Loucy (cell line): ENCODE measurements around the gene USP34.

Experiments used
- H2AFZ ChIP-seq: fragments of 200-600 bp; sonication (generic); 2 replicates; pipeline ENCODE4 v1.6.0; 2016; ENCODE audit warnings: antibody characterized with exemption, mild to moderate bottlenecking, low read length, moderate library complexity
- H3F3A ChIP-seq: fragments of 200-600 bp; 2 replicates; pipeline ENCODE4 v1.6.0; 2016; ENCODE audit warnings: antibody characterized with exemption, low read depth, mild to moderate bottlenecking
- H3K27me3 ChIP-seq: fragments of 200-600 bp; sonication (generic); 2 replicates; pipeline ENCODE4 v1.6.1; 2014; ENCODE audit warnings: low read length, mild to moderate bottlenecking; ENCODE audit not compliant: insufficient read depth, poor library complexity, severe bottlenecking
- H3K36me3 ChIP-seq: fragments of 200-600 bp; sonication (generic); 2 replicates; pipeline ENCODE4 v1.6.1; 2016; ENCODE audit warnings: low read length; ENCODE audit not compliant: insufficient read depth
- H3K4me1 ChIP-seq: fragments of 200-600 bp; sonication (generic); 2 replicates; pipeline ENCODE4 v1.5.1; 2014; ENCODE audit warnings: low read length, mild to moderate bottlenecking; ENCODE audit not compliant: insufficient read depth, poor library complexity, severe bottlenecking
- H3K4me2 ChIP-seq: fragments of 200-600 bp; sonication (generic); 2 replicates; pipeline ENCODE4 v1.6.0; 2014; ENCODE audit warnings: antibody characterized with exemption, low read length, low read depth, mild to moderate bottlenecking; ENCODE audit not compliant: poor library complexity, severe bottlenecking
- H3K4me3 ChIP-seq: fragments of 200-600 bp; sonication (generic); 2 replicates; pipeline ENCODE4 v1.5.1; 2014; ENCODE audit warnings: low read length, mild to moderate bottlenecking, mixed read lengths; ENCODE audit not compliant: poor library complexity, severe bottlenecking
- H3K79me2 ChIP-seq: fragments of 200-600 bp; sonication (generic); 2 replicates; pipeline ENCODE4 v1.6.1; 2014; ENCODE audit warnings: low read length; ENCODE audit not compliant: insufficient read depth
- H3K9ac ChIP-seq: fragments of 200-600 bp; sonication (generic); 2 replicates; pipeline ENCODE4 v1.6.0; 2014; ENCODE audit warnings: mild to moderate bottlenecking, low read depth, low read length, moderate library complexity; ENCODE audit not compliant: poor library complexity, severe bottlenecking
- H3K9me2 ChIP-seq: fragments of 200-600 bp; sonication (generic); replicated peaks from 2 replicates; pipeline ENCODE4 v1.6.1; 2016; ENCODE audit warnings: low read depth, low read length, mixed read lengths
- H3K9me3 ChIP-seq: fragments of 200-600 bp; sonication (generic); 2 replicates; pipeline ENCODE4 v1.6.1; 2014; ENCODE audit warnings: mild to moderate bottlenecking, antibody characterized with exemption, low read length, low read depth; ENCODE audit not compliant: insufficient read depth
- H4K20me1 ChIP-seq: fragments of 200-600 bp; sonication (generic); 2 replicates; pipeline ENCODE4 v1.6.0; 2014; ENCODE audit warnings: antibody characterized with exemption, low read length, mild to moderate bottlenecking; ENCODE audit not compliant: insufficient read depth, poor library complexity, severe bottlenecking
- CTCF ChIP-seq: fragments of 200-600 bp; sonication (generic); conservative IDR thresholded peaks from 2 replicates; pipeline ENCODE4 v1.5.1; 2014; ENCODE audit warnings: mild to moderate bottlenecking, antibody characterized with exemption, low read length
- EZH2phosphoT487 ChIP-seq: fragments of 200-600 bp; IDR thresholded peaks from 2 replicates; pipeline ENCODE4 v1.6.1; 2018; ENCODE audit warnings: antibody characterized with exemption, mild to moderate bottlenecking, moderate library complexity, borderline replicate concordance

USP34 gene

DNA sequence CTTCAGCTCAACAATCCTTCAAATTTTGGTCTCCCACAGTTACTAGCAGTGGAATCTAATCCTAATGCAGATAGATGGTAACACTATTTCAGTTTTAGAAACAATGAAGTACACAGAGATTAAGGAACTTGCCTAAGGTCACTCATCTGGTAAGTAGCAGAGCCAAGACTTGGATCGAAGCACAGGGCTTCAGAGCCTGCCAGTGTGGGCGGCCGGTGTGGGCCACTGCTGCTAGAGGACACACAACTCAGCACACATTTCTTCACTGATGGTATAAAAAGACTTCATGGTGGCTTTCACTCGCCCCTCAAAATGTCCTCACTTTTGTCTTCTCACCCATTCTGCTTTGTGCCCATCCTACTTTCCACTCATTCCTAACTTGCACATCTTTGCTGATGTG lies 297.8 kb downstream of the USP34 start:
- Histone ChIP-seq H3K4me1 (peaks cover 7% of the 10 kb centered on the region), H3K9me2 (no peaks in the 10 kb centered on the region), H3K9ac (no peak overlapping the region), H3K4me3 (no peak overlapping the region), H3K4me2 (no peak overlapping the region), H3K36me3 (no peaks in the 10 kb centered on the region), H3K79me2 (peaks cover 8% of the 10 kb centered on the region), H4K20me1 (no peaks in the 10 kb centered on the region), H3K27me3 (no peaks in the 10 kb centered on the region), H3K9me3 (no peaks in the 10 kb centered on the region), H3F3A (no peaks in the 10 kb centered on the region), H2AFZ (no peak overlapping the region)
- TF ChIP-seq CTCF: no peak

DNA sequence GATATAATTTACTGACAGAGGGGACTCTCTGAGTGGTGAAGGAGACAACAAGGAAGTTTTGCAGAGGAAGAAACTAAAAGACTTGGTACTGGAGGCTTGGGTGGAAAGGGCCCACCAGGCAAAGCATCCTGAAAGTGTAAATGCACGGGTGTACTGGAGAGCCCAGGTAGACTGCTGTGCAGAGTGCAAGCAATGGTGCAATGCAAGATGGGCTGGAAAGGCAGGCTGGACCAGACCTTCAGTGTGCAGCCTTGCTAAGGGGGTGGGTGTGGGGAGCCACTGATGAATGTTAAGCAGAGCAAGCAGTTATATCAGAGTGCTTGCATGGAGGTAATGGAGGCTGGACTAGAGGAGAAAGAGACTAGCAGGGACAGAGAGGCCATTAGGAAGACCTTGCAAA lies 298.2 kb downstream of the USP34 start:
- no peaks in the 10 kb centered on the region for H3K9me3 ChIP-seq
- no peaks in the 10 kb centered on the region for H4K20me1 ChIP-seq
- H3F3A ChIP-seq: no peaks in the 10 kb centered on the region
- peaks cover 3% of the 10 kb centered on the region for H3K79me2 ChIP-seq
- H2AFZ ChIP-seq: no peak overlapping the region
- TF ChIP-seq EZH2phosphoT487 (no peak), CTCF (no peak)
- no peak overlapping the region for H3K4me2 ChIP-seq
- H3K9ac ChIP-seq: no peak overlapping the region
- H3K4me1 ChIP-seq: peaks cover 6% of the 10 kb centered on the region
- H3K27me3 ChIP-seq: no peaks in the 10 kb centered on the region
- H3K4me3 ChIP-seq: no peak overlapping the region
- no peaks in the 10 kb centered on the region for H3K36me3 ChIP-seq
- H3K9me2 ChIP-seq: no peaks in the 10 kb centered on the region

- TF ChIP-seq CTCF (no peak), EZH2phosphoT487 (no peak)
- Histone ChIP-seq H3K36me3 (no peaks in the 10 kb centered on the region), H3K9me2 (no peaks in the 10 kb centered on the region), H4K20me1 (no peaks in the 10 kb centered on the region), H3K79me2 (no peaks in the 10 kb centered on the region), H3K9me3 (no peaks in the 10 kb centered on the region), H3K27me3 (no peaks in the 10 kb centered on the region), H3K4me1 (no peaks in the 10 kb centered on the region), H3K4me2 (no peak overlapping the region), H2AFZ (no peak overlapping the region), H3K9ac (no peak overlapping the region), H3F3A (no peaks in the 10 kb centered on the region), H3K4me3 (no peak overlapping the region)
Measured at GRCh38 chr2:61167579-61167978, 303.3 kb downstream of the USP34 start.
